H9 (cell line): ENCODE data around the gene PTPRH. TPM values are rescaled to one million over a fixed set of nuclear protein-coding genes. Genes with fewer than 3 reads are reported as not detected.

Source experiments
- DNase-seq: peaks from one replicate; pipeline ENCODE4 v3.0.0-alpha.2; 2017
- H2AFZ ChIP-seq: one replicate; pipeline ENCODE4 v1.6.1; 2013; ENCODE audit warnings: mild to moderate bottlenecking, low read length, control low read depth, moderate library complexity
- H2AK5ac ChIP-seq: 2 replicates; pipeline ENCODE4 v1.6.1; 2013; ENCODE audit warnings: low read length, control low read depth, mixed read lengths; ENCODE audit not compliant: insufficient read length
- H2BK120ac ChIP-seq: one replicate; pipeline ENCODE4 v1.6.1; 2013; ENCODE audit warnings: low read depth, mild to moderate bottlenecking, low read length, control low read depth, inconsistent platforms; ENCODE audit not compliant: poor library complexity, severe bottlenecking
- H2BK12ac ChIP-seq: 2 replicates; pipeline ENCODE4 v1.6.1; 2013; ENCODE audit warnings: low read length, control low read depth, mixed read lengths, low read depth; ENCODE audit not compliant: insufficient read length
- H2BK15ac ChIP-seq: 2 replicates; pipeline ENCODE4 v1.6.1; 2013; ENCODE audit warnings: low read depth, low read length, control low read depth
- H2BK20ac ChIP-seq: one replicate; pipeline ENCODE4 v1.6.1; 2013; ENCODE audit warnings: low read depth, mild to moderate bottlenecking, low read length, control low read depth, inconsistent platforms; ENCODE audit not compliant: poor library complexity, severe bottlenecking
- H2BK5ac ChIP-seq: 2 replicates; pipeline ENCODE4 v1.6.1; 2013; ENCODE audit warnings: low read length, control low read depth, mixed read lengths; ENCODE audit not compliant: insufficient read length
- H3K14ac ChIP-seq: 2 replicates; pipeline ENCODE4 v1.6.1; 2013; ENCODE audit warnings: low read length, control low read depth; ENCODE audit not compliant: insufficient read depth
- H3K18ac ChIP-seq: 2 replicates; pipeline ENCODE4 v1.6.1; 2013; ENCODE audit warnings: low read depth, mild to moderate bottlenecking, mixed read lengths, low read length, control low read depth; ENCODE audit not compliant: insufficient read length
- H3K23ac ChIP-seq: 2 replicates; pipeline ENCODE4 v1.6.1; 2013; ENCODE audit warnings: low read length, control low read depth, mixed read lengths, low read depth; ENCODE audit not compliant: insufficient read length
- H3K23me2 ChIP-seq: 2 replicates; pipeline ENCODE4 v1.6.1; 2013; ENCODE audit warnings: low read depth, mild to moderate bottlenecking, mixed read lengths, low read length, control low read depth; ENCODE audit not compliant: insufficient read length, poor library complexity, severe bottlenecking
- H3K27ac ChIP-seq: 2 replicates; pipeline ENCODE4 v1.5.1; 2013; ENCODE audit warnings: low read length, control low read depth, mixed read lengths, low read depth; ENCODE audit not compliant: insufficient read length
- H3K27me3 ChIP-seq: 2 replicates; pipeline ENCODE4 v1.6.1; 2013; ENCODE audit warnings: low read length, control low read depth, inconsistent platforms; ENCODE audit not compliant: insufficient read depth
- H3K4ac ChIP-seq: 2 replicates; pipeline ENCODE4 v1.6.1; 2013; ENCODE audit warnings: low read depth, mild to moderate bottlenecking, control low read depth, inconsistent platforms, low read length, moderate library complexity
- H3K4me1 ChIP-seq: 2 replicates; pipeline ENCODE4 v1.6.1; 2013; ENCODE audit warnings: low read length, control low read depth, inconsistent platforms; ENCODE audit not compliant: insufficient read depth
- H3K4me2 ChIP-seq: 2 replicates; pipeline ENCODE4 v1.6.1; 2013; ENCODE audit warnings: low read length, control low read depth, mixed read lengths; ENCODE audit not compliant: insufficient read length, insufficient read depth
- H3K56ac ChIP-seq: 2 replicates; pipeline ENCODE4 v1.6.1; 2013; ENCODE audit warnings: low read depth, mild to moderate bottlenecking, mixed read lengths, low read length, control low read depth; ENCODE audit not compliant: insufficient read length
- H3K79me1 ChIP-seq: 2 replicates; pipeline ENCODE4 v1.6.1; 2013; ENCODE audit warnings: low read depth, mild to moderate bottlenecking, moderate library complexity, low read length, control low read depth, inconsistent platforms; ENCODE audit not compliant: insufficient read depth, poor library complexity, severe bottlenecking
- H3K79me2 ChIP-seq: 2 replicates; pipeline ENCODE4 v1.6.1; 2013; ENCODE audit warnings: low read length, control low read depth, inconsistent platforms; ENCODE audit not compliant: insufficient read depth
- H3K9ac ChIP-seq: 2 replicates; pipeline ENCODE4 v1.6.1; 2013; ENCODE audit warnings: low read length, control low read depth, mixed read lengths; ENCODE audit not compliant: insufficient read length; ENCODE audit errors: extremely low read depth
- H3K9me3 ChIP-seq: one replicate; pipeline ENCODE4 v1.6.1; 2013; ENCODE audit warnings: low read depth, low read length, inconsistent platforms; ENCODE audit not compliant: control insufficient read depth
- H3T11ph ChIP-seq: one replicate; pipeline ENCODE4 v1.6.1; 2013; ENCODE audit warnings: mild to moderate bottlenecking, low read length, control low read depth, inconsistent platforms
- H4K20me1 ChIP-seq: one replicate; pipeline ENCODE4 v1.6.1; 2013; ENCODE audit not compliant: control insufficient read depth, insufficient read length, insufficient read depth
- H4K5ac ChIP-seq: 2 replicates; pipeline ENCODE4 v1.6.1; 2013; ENCODE audit warnings: low read depth, mild to moderate bottlenecking, mixed read lengths, low read length, control low read depth; ENCODE audit not compliant: insufficient read length
- H4K8ac ChIP-seq: replicated peaks from 2 replicates; pipeline ENCODE4 v1.6.1; 2013; ENCODE audit warnings: low read length, control low read depth, mixed read lengths, low read depth; ENCODE audit not compliant: insufficient read length
- H4K91ac ChIP-seq: 2 replicates; pipeline ENCODE4 v1.6.1; 2013; ENCODE audit warnings: low read depth, mild to moderate bottlenecking, moderate library complexity, mixed read lengths, low read length, control low read depth; ENCODE audit not compliant: insufficient read length
- H3K27ac Mint-ChIP-seq, 3 experiments: 2 replicates in 2 of 3; 3 replicates in 1 of 3; pipeline ENCODE4 v1.8.0; 2020 to 2021; ENCODE audit warnings: mixed read lengths in 3 of 3, mild to moderate bottlenecking in 1 of 3, moderate library complexity in 1 of 3
- H3K27me3 Mint-ChIP-seq: 2 replicates; pipeline ENCODE4 v1.8.0; 2021; ENCODE audit warnings: low read depth, mild to moderate bottlenecking, moderate library complexity, mixed read lengths
- H3K36me3 Mint-ChIP-seq, 3 experiments: 2 replicates in 2 of 3; 3 replicates in 1 of 3; pipeline ENCODE4 v1.8.0; 2020 to 2021; ENCODE audit warnings: low read depth in 3 of 3, mixed read lengths in 3 of 3; ENCODE audit not compliant: insufficient read depth in 1 of 3
- H3K4me1 Mint-ChIP-seq, 2 experiments: 2 replicates each; pipeline ENCODE4 v1.8.0; 2020; ENCODE audit warnings: mixed read lengths in 2 of 2
- H3K4me3 Mint-ChIP-seq, 2 experiments: 2 replicates in 1 of 2; 3 replicates in 1 of 2; pipeline ENCODE4 v1.8.0; 2020 to 2021; ENCODE audit warnings: mild to moderate bottlenecking in 2 of 2, mixed read lengths in 2 of 2, moderate library complexity in 1 of 2
- H3K9me3 Mint-ChIP-seq, 2 experiments: 2 replicates in 1 of 2; 3 replicates in 1 of 2; pipeline ENCODE4 v1.8.0; 2020; ENCODE audit warnings: mild to moderate bottlenecking in 2 of 2, mixed read lengths in 2 of 2, moderate library complexity in 1 of 2
- WGBS: extraction: QIAGEN DNeasy Blood & Tissue Kit; methylation state at CpG from one replicate; pipeline ENCODE4 v1.1.7; 2013; ENCODE audit warnings: missing lambda C conversion rate, low lambda C conversion rate, mixed read lengths; ENCODE audit not compliant: insufficient read length; ENCODE audit errors: extremely low coverage; 5-methylcytosine and 5-hydroxymethylcytosine counted together
- total RNA-seq: library from RNA; stranded (reverse); gene quantifications from 2 replicates; pipeline ENCODE4 v1.2.1, GENCODE V29; 2021
- TF ChIP-seq, protein P1 (sequence below): fragments of 200-600 bp; sonication (generic); conservative IDR thresholded peaks from 3 replicates; pipeline ENCODE4 v1.8.0; 2021; ENCODE audit warnings: antibody characterized with exemption, mild to moderate bottlenecking

The PTPRH gene
- total RNA-seq, 1 experiment from 2014 or later = 0.24 TPM

DNA sequence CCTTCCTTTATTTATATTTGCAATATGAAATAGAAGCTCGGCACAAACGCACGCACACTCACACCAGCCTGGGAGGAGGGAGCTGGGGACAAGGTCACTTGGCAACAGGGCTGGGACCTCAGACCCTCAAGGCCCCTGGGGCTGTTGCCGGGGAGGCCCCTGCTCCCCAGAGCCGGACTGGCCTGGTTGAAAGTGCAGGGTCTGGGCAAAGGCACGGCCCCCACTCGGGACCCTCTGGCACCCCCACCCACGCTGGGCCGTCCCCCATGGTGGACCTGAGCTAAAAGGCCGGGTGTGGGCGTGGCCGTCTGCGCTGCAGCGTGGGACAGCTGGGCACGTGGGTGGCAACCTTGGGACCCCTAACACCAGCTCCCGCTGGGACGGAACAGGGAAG lies 20.5 kb upstream of the PTPRH start:
- TF ChIP-seq, protein P1, sequence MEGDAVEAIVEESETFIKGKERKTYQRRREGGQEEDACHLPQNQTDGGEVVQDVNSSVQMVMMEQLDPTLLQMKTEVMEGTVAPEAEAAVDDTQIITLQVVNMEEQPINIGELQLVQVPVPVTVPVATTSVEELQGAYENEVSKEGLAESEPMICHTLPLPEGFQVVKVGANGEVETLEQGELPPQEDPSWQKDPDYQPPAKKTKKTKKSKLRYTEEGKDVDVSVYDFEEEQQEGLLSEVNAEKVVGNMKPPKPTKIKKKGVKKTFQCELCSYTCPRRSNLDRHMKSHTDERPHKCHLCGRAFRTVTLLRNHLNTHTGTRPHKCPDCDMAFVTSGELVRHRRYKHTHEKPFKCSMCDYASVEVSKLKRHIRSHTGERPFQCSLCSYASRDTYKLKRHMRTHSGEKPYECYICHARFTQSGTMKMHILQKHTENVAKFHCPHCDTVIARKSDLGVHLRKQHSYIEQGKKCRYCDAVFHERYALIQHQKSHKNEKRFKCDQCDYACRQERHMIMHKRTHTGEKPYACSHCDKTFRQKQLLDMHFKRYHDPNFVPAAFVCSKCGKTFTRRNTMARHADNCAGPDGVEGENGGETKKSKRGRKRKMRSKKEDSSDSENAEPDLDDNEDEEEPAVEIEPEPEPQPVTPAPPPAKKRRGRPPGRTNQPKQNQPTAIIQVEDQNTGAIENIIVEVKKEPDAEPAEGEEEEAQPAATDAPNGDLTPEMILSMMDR = no peak
- no peak overlapping the region for H3K9ac ChIP-seq

More for the DNA sequence above, 20.5 kb upstream of the PTPRH start:
- Histone ChIP-seq H4K20me1 (no peaks in the 10 kb centered on the region), H3K23me2 (no peaks in the 10 kb centered on the region), H2BK120ac (no peak overlapping the region), H2BK15ac (no peak overlapping the region), H3K18ac (no peak overlapping the region), H3K56ac (no peak overlapping the region), H2BK5ac (no peak overlapping the region), H2BK12ac (no peak overlapping the region), H2AK5ac (no peak overlapping the region), H4K5ac (no peak overlapping the region), H3T11ph (no peak overlapping the region), H4K8ac (no peak overlapping the region), H3K79me1 (no peaks in the 10 kb centered on the region), H3K14ac (no peak overlapping the region), H4K91ac (no peak overlapping the region), H3K23ac (no peak overlapping the region), H3K27me3 (no peaks in the 10 kb centered on the region), H2BK20ac (no peak overlapping the region), H2AFZ (no peak overlapping the region), H3K27ac (no peak overlapping the region), H3K4ac (no peak overlapping the region), H3K4me2 (no peak overlapping the region), H3K79me2 (no peaks in the 10 kb centered on the region), H3K4me1 (no peaks in the 10 kb centered on the region), H3K9me3 (no peaks in the 10 kb centered on the region)
- no peaks in the 10 kb centered on the region for H3K9me3 Mint-ChIP-seq
- no peaks in the 10 kb centered on the region; the same call in 1 of the 2 replicates for H3K27me3 Mint-ChIP-seq
- no CpG with 5 or more reads among the region's 17 CpGs for WGBS
- no peak overlapping the region for H3K4me3 Mint-ChIP-seq
- DNase-seq = no peak
- H3K27ac Mint-ChIP-seq = no peak overlapping the region
- H3K4me1 Mint-ChIP-seq = peaks cover 0 to 6% of the 10 kb centered on the region in 2 experiments; a peak in 2 of 4 replicates
- peaks cover 13 to 44% (median 42%) of the 10 kb centered on the region in 3 experiments; a peak in 6 of 7 replicates for H3K36me3 Mint-ChIP-seq
